GM12878 (cell line): ENCODE results near the gene SPG21. TPM values are rescaled to one million over a fixed set of nuclear protein-coding genes. Genes with fewer than 3 reads are reported as not detected.

Experiments used
- ATAC-seq: fragments of 200-7000 bp; cut with Tn5 transposase; 3 replicates; pipeline ENCODE4 v1.9.1; 2020; ENCODE audit warnings: mild to moderate bottlenecking, moderate library complexity
- BruUV-seq: library from RNA; stranded (reverse); fragments of 400-500 nt; replicated peaks from 2 replicates; lab custom pipeline; 2021; lab: Mats Ljungman, UMichigan
- CTCF ChIA-PET: fragments of 300-600 bp; sonication (Branson Sonifier 250); formaldehyde crosslinking; extraction: SDS; loops from one replicate; lab custom pipeline; 2021; ENCODE audit warnings: inconsistent platforms; lab: Yijun Ruan, JAX
- POLR2A ChIA-PET: fragments of 350-600 bp; formaldehyde crosslinking; extraction: SDS; loops from one replicate; lab custom pipeline; 2021; ENCODE audit warnings: inconsistent platforms; lab: Charles Lee
- RAD21 ChIA-PET: fragments of 300-600 bp; sonication (Branson Sonifier 250); formaldehyde crosslinking; loops from one replicate; lab custom pipeline; 2023; ENCODE audit warnings: antibody characterized with exemption; ENCODE audit not compliant: unreplicated experiment; lab: Charles Lee
- SMC1A ChIA-PET: fragments of 300-600 bp; sonication (Branson Sonifier 250); formaldehyde crosslinking; loops from one replicate; lab custom pipeline; 2023; ENCODE audit not compliant: unreplicated experiment, uncharacterized antibody; lab: Charles Lee
- DNase-seq: peaks from one replicate; pipeline ENCODE4 v3.0.0-alpha.2; 2011; ENCODE audit warnings: low read depth, low spot score
- FAIRE-seq: peaks from 3 replicates; lab custom pipeline; 2011; peaks lifted over from hg19 to GRCh38; lab: Jason Lieb, UNC
- H2AFZ ChIP-seq: 2 replicates; pipeline ENCODE4 v1.6.0; 2011; ENCODE audit warnings: low read depth, low read length, control low read depth; ENCODE audit not compliant: control insufficient read depth
- H3K27ac ChIP-seq: 2 replicates; pipeline ENCODE4 v1.5.1; 2011; ENCODE audit warnings: control low read depth; ENCODE audit not compliant: control insufficient read depth, insufficient read depth
- H3K27me3 ChIP-seq, 2 experiments: replicated peaks in 1 of 2; 2 replicates each; pipeline versions ENCODE4 v1.6.0 to v1.6.1; 2011; ENCODE audit warnings: low read length in 1 of 2; ENCODE audit not compliant: control insufficient read depth in 2 of 2, insufficient read depth in 2 of 2
- H3K36me3 ChIP-seq, 2 experiments: 2 replicates each; pipeline ENCODE4 v1.5.1; 2011; ENCODE audit warnings: low read length in 1 of 2; ENCODE audit not compliant: control insufficient read depth in 2 of 2, insufficient read depth in 2 of 2
- H3K4me1 ChIP-seq: 2 replicates; pipeline ENCODE4 v1.6.1; 2011; ENCODE audit warnings: mild to moderate bottlenecking, low read length, moderate library complexity, mixed read lengths; ENCODE audit not compliant: control insufficient read depth, insufficient read depth
- H3K4me2 ChIP-seq: 2 replicates; pipeline ENCODE4 v1.6.0; 2011; ENCODE audit warnings: control low read depth; ENCODE audit not compliant: control insufficient read depth, insufficient read depth
- H3K4me3 ChIP-seq: fragments of 200-600 bp; sonication (generic); 2 replicates; pipeline ENCODE4 v1.5.1; 2016
- H3K79me2 ChIP-seq: 2 replicates; pipeline ENCODE4 v1.6.0; 2011; ENCODE audit warnings: low read length; ENCODE audit not compliant: control insufficient read depth, insufficient read depth
- H3K9ac ChIP-seq: 2 replicates; pipeline ENCODE4 v1.8.0; 2011; ENCODE audit warnings: low read length, control low read depth, mixed read lengths; ENCODE audit not compliant: control insufficient read depth, insufficient read depth
- H3K9me3 ChIP-seq: replicated peaks from 3 replicates; pipeline ENCODE4 v1.5.1; 2011; ENCODE audit warnings: mild to moderate bottlenecking, low read length; ENCODE audit not compliant: control insufficient read depth, insufficient read depth
- H4K20me1 ChIP-seq: 2 replicates; pipeline ENCODE4 v1.6.0; 2011; ENCODE audit not compliant: control insufficient read depth, insufficient read depth
- CEBPB ChIP-seq, 2 experiments: fragments of 150-350 bp in 1 of 2; IDR thresholded peaks; 2 replicates each; pipeline ENCODE4 v1.6.1; 2012 to 2014; ENCODE audit warnings: low read depth in 2 of 2, low read length in 2 of 2, borderline replicate concordance in 1 of 2, inconsistent platforms in 1 of 2
- GATAD2B ChIP-seq: fragments of 450-650 bp; conservative IDR thresholded peaks from 2 replicates; pipeline ENCODE4 v1.6.1; 2017; ENCODE audit warnings: low read depth, mild to moderate bottlenecking, moderate library complexity
- POLR2AphosphoS2 ChIP-seq: IDR thresholded peaks from 2 replicates; pipeline ENCODE4 v1.6.1; 2011; ENCODE audit warnings: low read depth, mild to moderate bottlenecking, low read length, improper control_type of control experiment, moderate library complexity
- SPI1 ChIP-seq: IDR thresholded peaks from 2 replicates; pipeline ENCODE4 v1.6.1; 2011; ENCODE audit warnings: low read depth, mild to moderate bottlenecking, low read length, moderate library complexity, borderline replicate concordance; ENCODE audit not compliant: insufficient read depth
- SREBF2 ChIP-seq: IDR thresholded peaks from 2 replicates; pipeline ENCODE4 v1.6.1; 2012; ENCODE audit warnings: mild to moderate bottlenecking, low read length
- YBX1 ChIP-seq: fragments of 450-650 bp; IDR thresholded peaks from 2 replicates; pipeline ENCODE4 v1.6.1; 2016; ENCODE audit warnings: antibody characterized with exemption
- WGBS: methylation state at CpG from one replicate; pipeline ENCODE4 v1.1.6; 2016; ENCODE audit warnings: low lambda C conversion rate; ENCODE audit not compliant: insufficient replicate concordance, insufficient coverage; ENCODE audit errors: missing lambda C conversion rate; 5-methylcytosine and 5-hydroxymethylcytosine counted together
- in situ Hi-C: fragments of 300-500 bp; cut with MboI; formaldehyde crosslinking; loops from 9 replicates; pipeline ENCODE4 v1.14.3; 2018; ENCODE audit warnings: mixed read lengths
- intact Hi-C: fragments of 100-400 bp; cut with micrococcal nuclease; formaldehyde crosslinking; loops from one replicate; pipeline ENCODE4 v1.14.2; 2022; ENCODE audit not compliant: unreplicated experiment
- polyA plus RNA-seq, 11 experiments: library from polyadenylated mRNA; depleted of rRNA in 4 of 11; unstranded in 6 of 11; stranded (reverse) in 5 of 11; fragments of >200 nt; fragmentation: Nextera tagmentation in 4 of 11; fragmentation: Illumina TruSeq in 1 of 11; extraction: Ambion mirVana in 4 of 11; extraction: Trizol in 1 of 11; gene quantifications; 1 replicate in 1 of 11; 2 replicates in 10 of 11; pipeline versions ENCODE4 v1.2.1 to v1.2.3, GENCODE V29; 2011 to 2016; ENCODE audit warnings: inconsistent platforms in 2 of 11, missing spikeins in 2 of 11, low read depth in 1 of 11
- total RNA-seq, 4 experiments: library from RNA; depleted of rRNA in 3 of 4; stranded (reverse); fragments of >200 nt in 3 of 4; fragmentation: Illumina TruSeq in 1 of 4; extraction: Trizol in 1 of 4; gene quantifications; 2 replicates each; pipeline versions ENCODE4 v1.2.1 to v1.2.3, GENCODE V29; 2013 to 2021
- TF ChIP-seq, protein P1 (sequence below): IDR thresholded peaks from 2 replicates; pipeline ENCODE4 v1.6.1; 2011; ENCODE audit warnings: low read depth, mild to moderate bottlenecking, low read length, moderate library complexity, borderline replicate concordance; ENCODE audit errors: extremely low read depth
- TF ChIP-seq, protein P2 (sequence below): fragments of 450-650 bp; IDR thresholded peaks from 2 replicates; pipeline ENCODE4 v1.6.1; 2016; ENCODE audit warnings: mild to moderate bottlenecking

Gene SPG21
- total and polyA plus RNA-seq, 10 of the 15 experiments (the other 5 are each of a cell fraction or from before 2014, with no cell fraction given) = 25.5 to 116 (median 68.0) TPM

DNA sequence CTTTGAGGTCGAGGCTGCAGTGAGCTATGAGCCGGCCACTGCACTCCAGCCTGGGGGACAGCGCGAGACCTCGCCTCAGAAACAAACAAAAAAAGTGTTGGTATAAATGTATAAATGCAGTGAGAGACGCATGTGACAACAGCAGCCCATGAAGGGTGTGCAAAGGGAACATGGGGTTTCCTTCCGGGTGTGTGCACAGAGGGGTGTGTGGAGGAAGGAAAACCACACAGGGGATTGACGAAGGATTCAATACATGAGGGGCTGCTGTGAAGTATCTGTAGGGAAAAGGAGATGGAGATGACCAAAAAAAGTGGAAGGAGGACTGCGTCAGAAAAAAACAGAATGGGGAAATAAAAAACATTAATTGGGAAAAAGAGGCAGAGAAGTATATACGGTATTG, 38.6 kb upstream of the SPG21 start:
- H2AFZ ChIP-seq = peak overlapping the region; percentile 39; the same call in 1 of the 2 replicates

DNA sequence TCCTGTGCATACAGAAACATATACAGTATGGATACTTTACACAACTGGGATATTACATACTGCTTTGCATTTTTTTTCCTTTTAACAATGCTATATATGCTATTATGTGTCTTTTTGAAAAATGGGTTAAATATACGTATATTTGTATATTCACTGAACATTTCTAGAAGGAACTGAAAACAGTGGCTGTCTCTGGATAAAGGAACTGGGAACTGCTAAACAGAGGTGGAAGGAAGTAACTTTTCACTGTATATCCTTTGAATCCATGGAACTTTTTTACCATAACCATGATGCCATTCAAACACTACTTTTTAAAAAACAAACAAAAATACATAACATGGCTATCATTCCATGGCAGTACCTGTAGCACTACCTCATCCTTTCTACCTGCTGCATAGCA, 37.9 kb upstream of the SPG21 start:
- in situ Hi-C loops = no loop called here
- FAIRE-seq (no peak), DNase-seq (no peak), ATAC-seq (no peak)
- no TSS peak for BruUV-seq
- TF ChIP-seq, protein P1, sequence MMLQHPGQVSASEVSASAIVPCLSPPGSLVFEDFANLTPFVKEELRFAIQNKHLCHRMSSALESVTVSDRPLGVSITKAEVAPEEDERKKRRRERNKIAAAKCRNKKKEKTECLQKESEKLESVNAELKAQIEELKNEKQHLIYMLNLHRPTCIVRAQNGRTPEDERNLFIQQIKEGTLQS = no peak
- TF ChIP-seq POLR2AphosphoS2 (no peak), GATAD2B (no peak), SPI1 (peak; percentile 59), SREBF2 (no peak)
- Histone ChIP-seq H4K20me1 (no peaks in the 10 kb centered on the region), H3K4me2 (peak overlapping the region; percentile 62), H3K4me1 (peaks cover 9% of the 10 kb centered on the region), H2AFZ (no peak overlapping the region), H3K9me3 (no peaks in the 10 kb centered on the region), H3K27ac (0 out of 2 replicates have a peak overlapping the region, but pooled peaks have one; percentile 0), H3K9ac (no peak overlapping the region; the same call in 1 of the 2 replicates), H3K4me3 (peak overlapping the region; percentile 95), H3K27me3 (no peaks in the 10 kb centered on the region), H3K79me2 (peaks cover 20% of the 10 kb centered on the region), H3K36me3 (peaks cover 0 to 11% of the 10 kb centered on the region in 2 experiments; a peak in 1 of 4 replicates)
- POLR2A ChIA-PET = interaction anchor here (0.6 to 0.8 kb wide), 2 partner anchors 37 to 155 kb away, joined by 3 read pairs; no protein-coding TSS in a partner anchor
- RAD21 ChIA-PET = no interaction called here
- CTCF ChIA-PET = no interaction called here
- 0% methylated on average over 1 of the region's 1 CpG for WGBS
- SMC1A ChIA-PET = interaction anchor here (0.6 to 1.5 kb wide), 4 partner anchors 16 to 65 kb away, joined by 3 to 4 read pairs (median 3); no protein-coding TSS in a partner anchor
- intact Hi-C loops = loop anchor here (5.0 kb wide), 1 partner anchor 135 kb away; no protein-coding TSS in a partner anchor

More for the DNA sequence above, 38.6 kb upstream of the SPG21 start:
- CTCF ChIA-PET = interaction anchor here (0.6 kb wide), 1 partner anchor 53 kb away, joined by 3 read pairs; no protein-coding TSS in a partner anchor
- H3K9ac ChIP-seq = peak overlapping the region; percentile 74
- H3K4me2 ChIP-seq = peak overlapping the region; percentile 62
- H3K79me2 ChIP-seq = peaks cover 20% of the 10 kb centered on the region
- BruUV-seq = TSS peak; percentile 54
- H3K4me3 ChIP-seq = peak overlapping the region; percentile 95
- in situ Hi-C loops = no loop called here
- H3K36me3 ChIP-seq = peaks cover 0 to 11% of the 10 kb centered on the region in 2 experiments; a peak in 1 of 4 replicates
- FAIRE-seq = no peak
- H3K4me1 ChIP-seq = peaks cover 11% of the 10 kb centered on the region
- H4K20me1 ChIP-seq = no peaks in the 10 kb centered on the region
- WGBS = 34% methylated on average over 10 of the region's 10 CpGs
- peak overlapping the region; percentile 60 for H3K27ac ChIP-seq
- RAD21 ChIA-PET = no interaction called here
- POLR2A ChIA-PET = interaction anchor here (0.6 kb wide), 1 partner anchor 225 kb away, joined by 4 read pairs; no protein-coding TSS in a partner anchor
- ATAC-seq = peak; percentile 27
- H3K27me3 ChIP-seq = no peaks in the 10 kb centered on the region
- H3K9me3 ChIP-seq = no peaks in the 10 kb centered on the region
- DNase-seq = no peak
- TF ChIP-seq YBX1 = 0 out of 2 replicates have a peak, but pooled peaks have one; percentile 29
- TF ChIP-seq CEBPB (IDR thresholded peaks at IDR 0.05; ENCODE audit: borderline replicate concordance in 1 of 2, low read depth in 2 of 2, low read length in 2 of 2) = no peak
- TF ChIP-seq, protein P2, sequence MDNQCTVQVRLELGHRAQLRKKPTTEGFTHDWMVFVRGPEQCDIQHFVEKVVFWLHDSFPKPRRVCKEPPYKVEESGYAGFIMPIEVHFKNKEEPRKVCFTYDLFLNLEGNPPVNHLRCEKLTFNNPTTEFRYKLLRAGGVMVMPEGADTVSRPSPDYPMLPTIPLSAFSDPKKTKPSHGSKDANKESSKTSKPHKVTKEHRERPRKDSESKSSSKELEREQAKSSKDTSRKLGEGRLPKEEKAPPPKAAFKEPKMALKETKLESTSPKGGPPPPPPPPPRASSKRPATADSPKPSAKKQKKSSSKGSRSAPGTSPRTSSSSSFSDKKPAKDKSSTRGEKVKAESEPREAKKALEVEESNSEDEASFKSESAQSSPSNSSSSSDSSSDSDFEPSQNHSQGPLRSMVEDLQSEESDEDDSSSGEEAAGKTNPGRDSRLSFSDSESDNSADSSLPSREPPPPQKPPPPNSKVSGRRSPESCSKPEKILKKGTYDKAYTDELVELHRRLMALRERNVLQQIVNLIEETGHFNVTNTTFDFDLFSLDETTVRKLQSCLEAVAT = peak; percentile 19; the same call in 1 of the 2 replicates
- SMC1A ChIA-PET = interaction anchor here (1.5 kb wide), 1 partner anchor 65 kb away, joined by 4 read pairs; no protein-coding TSS in a partner anchor
- intact Hi-C loops = loop anchor here (2.0 to 5.0 kb wide), 2 partner anchors 38 to 136 kb away; no protein-coding TSS in a partner anchor
